Embryonic facial prominence (tissue), 1 donor: ENCODE results near the gene OR5D18.
"Not testable (repeated sequence)": the region's sequence is repeated elsewhere in the genome, so short reads cannot be mapped to it uniquely, and the experiment has no call there.

Experiments used
- DNase-seq: peaks from one replicate; pipeline ENCODE4 v3.0.0-alpha.2; 2016; ENCODE audit errors: extremely low spot score

The OR5D18 gene

GRCh38 chr11:55819330-55819729 is at the start of gene OR5D18:
Gene OR5D18, plus strand, starts transcription at chr11:55819630. Its CDS starts 0 bp downstream, at chr11:55819630.
- DNase-seq = no peak

GRCh38 chr11:55773138-55773537 is 46.3 kb upstream of the OR5D18 start, which contains the start of gene OR5D13:
Gene OR5D13, plus strand, starts transcription at chr11:55773438. Its CDS starts 0 bp downstream, at chr11:55773438.
- DNase-seq = no peak

GRCh38 chr11:55791606-55792005 is 27.8 kb upstream of the OR5D18 start:
- no peak for DNase-seq

GRCh38 chr11:55793321-55793720 is 26.1 kb upstream of the OR5D18 start:
- no peak for DNase-seq

- DNase-seq = no peak
Observed at GRCh38 chr11:55795256-55795655, 24.2 kb upstream of the OR5D18 start, which contains the start of gene OR5D14. Gene OR5D14, plus strand, starts transcription at chr11:55795556. Its CDS starts 0 bp downstream, at chr11:55795556.

- no peak for DNase-seq
Observed at GRCh38 chr11:55806248-55806647, 13.2 kb upstream of the OR5D18 start.

GRCh38 chr11:55811067-55811466 is 8.4 kb upstream of the OR5D18 start, which contains the start of gene OR5L1:
Gene OR5L1, plus strand, starts transcription at chr11:55811367. Its CDS starts 100 bp downstream, at chr11:55811467.
- no peak for DNase-seq

- no peak for DNase-seq
Observed at GRCh38 chr11:55826919-55827318, 7.5 kb downstream of the OR5D18 start, which contains the start of gene OR5L2. Gene OR5L2, plus strand, starts transcription at chr11:55827219. Its CDS starts 0 bp downstream, at chr11:55827219.

GRCh38 chr11:55838452-55838851 is 19.0 kb downstream of the OR5D18 start, which contains the start of gene OR5D16:
Gene OR5D16, plus strand, starts transcription at chr11:55838752. Its CDS starts 0 bp downstream, at chr11:55838752.
- no peak for DNase-seq

- no peak for DNase-seq
Observed at GRCh38 chr11:55847453-55847852, 28.0 kb downstream of the OR5D18 start.

GRCh38 chr11:55849037-55849436 is 29.6 kb downstream of the OR5D18 start:
- no peak for DNase-seq

GRCh38 chr11:55852141-55852540 is 32.7 kb downstream of the OR5D18 start:
- no peak for DNase-seq

- no peak for DNase-seq
Observed at GRCh38 chr11:55854704-55855103, 35.3 kb downstream of the OR5D18 start.

- DNase-seq = not testable (repeated sequence)
Observed at GRCh38 chr11:55867354-55867753, 47.9 kb downstream of the OR5D18 start.
